HuH-7.5 (cell line): Measurements from ENCODE around the gene SCRT2.
A peak's percentile ranks its signal among the peaks of the same experiment; 100 is the strongest.
"Not testable (repeated sequence)": the region's sequence is repeated elsewhere in the genome, so short reads cannot be mapped to it uniquely, and the experiment has no call there.

Source experiments
- DNase-seq: peaks from one replicate; pipeline ENCODE4 v3.0.0; 2011; ENCODE audit warnings: low spot score

SCRT2 gene

GRCh38 chr20:675453-676314, at the start of gene SCRT2:
Gene SCRT2 (minus strand): TSS chr20:675802. CDS start chr20:675601, 201 bp downstream.
- DNase-seq = peak; percentile 88

DNA sequence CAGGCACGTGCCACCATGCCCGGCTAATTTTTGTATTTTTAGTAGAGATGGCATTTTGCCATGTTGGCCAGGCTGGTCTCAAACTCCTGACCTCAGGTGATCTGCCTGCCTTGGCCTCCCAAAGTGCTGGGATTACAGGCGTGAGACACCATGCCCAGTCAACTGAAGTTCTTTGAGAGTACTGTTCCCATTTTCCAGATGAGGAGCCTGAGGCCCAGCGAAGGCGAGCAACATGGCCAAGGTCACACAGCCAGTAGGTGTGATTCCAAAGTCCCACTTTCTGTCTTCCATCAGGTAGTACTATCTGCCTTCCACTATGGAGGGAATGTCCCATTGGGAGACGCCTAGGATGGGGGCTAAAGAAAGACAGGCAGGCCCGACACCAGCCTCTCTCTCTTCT, 49.2 kb upstream of the SCRT2 start:
- DNase-seq = not testable (repeated sequence)

DNA sequence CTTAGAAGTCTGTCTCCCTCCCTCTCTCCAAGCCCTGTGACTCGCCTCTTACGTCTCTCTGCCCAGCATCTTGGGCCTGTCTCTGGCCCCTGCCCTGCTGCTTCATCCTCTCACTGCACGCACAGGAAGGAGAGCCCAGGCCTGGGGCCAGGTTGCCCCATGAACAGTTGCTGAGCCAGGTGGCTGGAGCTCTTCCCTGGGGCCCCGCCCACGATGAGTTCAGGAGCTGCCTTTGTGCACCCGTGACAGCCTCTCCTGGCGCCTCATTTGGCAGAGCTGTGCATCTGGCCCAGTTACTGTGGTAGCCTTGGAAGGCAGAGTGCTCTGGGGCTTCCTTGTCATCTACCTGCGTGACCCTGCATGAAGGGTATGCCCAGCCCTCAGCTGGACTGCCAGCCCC, 48.2 kb upstream of the SCRT2 start:
- no peak for DNase-seq

DNA sequence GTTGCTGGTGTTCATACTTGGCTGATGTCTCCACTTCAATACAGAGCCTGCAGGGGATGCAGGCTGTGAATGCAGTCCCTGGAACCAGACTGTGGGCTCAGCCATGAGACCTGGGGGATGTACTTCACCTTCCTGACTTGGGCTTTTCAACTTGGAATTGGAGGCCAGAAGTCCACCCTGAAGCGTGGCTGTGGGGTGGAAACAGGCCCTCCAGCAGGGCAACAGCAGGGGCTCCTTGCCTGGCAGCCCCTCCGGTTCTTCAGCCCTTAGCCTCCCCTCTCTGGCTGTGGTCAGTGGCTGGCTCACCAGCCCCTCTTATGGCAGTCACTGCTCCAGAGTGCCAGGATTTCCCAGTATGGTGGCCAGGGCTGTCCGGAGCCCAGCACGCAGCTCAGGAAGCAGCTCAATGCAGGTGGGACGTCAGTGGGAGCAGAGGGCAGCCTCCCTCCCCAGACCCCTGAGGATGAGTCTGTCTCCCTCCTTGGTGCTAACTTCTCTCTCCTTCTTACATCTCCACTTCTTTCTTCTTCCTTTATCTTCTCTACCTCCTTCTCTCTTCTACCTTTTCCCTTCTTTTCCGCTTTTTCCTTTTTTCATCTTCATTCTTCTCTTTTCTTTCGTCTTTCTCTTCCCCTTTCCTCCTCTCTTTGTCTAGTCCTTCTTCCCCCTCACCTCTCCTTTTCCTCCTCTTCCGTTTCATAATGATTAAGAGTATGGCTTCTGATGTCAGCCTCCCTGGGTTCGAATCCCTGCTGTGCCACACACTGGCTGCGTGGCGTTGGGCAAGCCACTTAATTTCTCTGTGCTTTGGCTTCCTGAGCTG, 47.4 kb upstream of the SCRT2 start:
- DNase-seq = no peak

GRCh38 chr20:721876-722275, 46.3 kb upstream of the SCRT2 start:
- DNase-seq = no peak

- DNase-seq = no peak
Measured at GRCh38 chr20:719816-720215, 44.2 kb upstream of the SCRT2 start.

DNA sequence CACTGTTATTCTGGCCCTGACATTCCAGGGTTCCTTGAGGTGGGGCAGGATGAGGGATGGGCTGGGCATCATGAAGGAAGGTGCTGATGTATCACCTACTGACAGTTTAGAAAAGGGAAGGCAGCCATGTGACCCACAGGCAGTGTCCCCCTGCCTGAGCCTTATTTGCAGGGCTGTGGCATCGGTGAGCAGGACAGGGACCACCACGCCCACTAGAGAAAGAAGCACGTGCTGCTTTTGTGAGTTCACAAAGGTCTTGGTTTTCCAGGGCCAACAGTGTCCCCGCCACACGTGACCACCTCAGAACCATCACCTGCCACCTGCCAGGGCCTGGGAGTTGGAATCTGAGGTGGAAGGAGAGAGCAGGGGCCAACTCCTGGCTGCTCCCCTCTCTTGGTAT, 43.5 kb upstream of the SCRT2 start:
- no peak for DNase-seq

- no peak for DNase-seq
Measured at GRCh38 chr20:717832-718231, 42.2 kb upstream of the SCRT2 start.

DNA sequence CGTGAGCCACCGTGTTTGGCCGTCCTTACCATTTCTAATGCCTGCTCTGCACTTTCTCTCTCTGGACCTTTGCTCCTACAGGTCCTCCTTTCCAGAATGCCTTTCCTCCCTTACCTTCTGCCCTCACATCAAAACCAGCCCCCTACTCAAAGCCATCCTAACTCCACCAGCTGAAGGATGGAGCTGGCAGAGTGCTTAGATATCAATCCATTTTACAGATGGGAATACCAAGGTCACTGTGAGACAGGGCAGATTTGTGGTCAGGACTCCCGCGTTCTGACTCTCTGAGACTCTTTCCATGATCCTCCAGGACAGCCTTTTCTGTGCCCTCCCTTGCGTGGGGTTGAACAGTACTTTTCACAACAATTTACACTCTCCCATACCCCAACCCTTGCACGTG, 41.7 kb upstream of the SCRT2 start:
- DNase-seq = no peak

DNA sequence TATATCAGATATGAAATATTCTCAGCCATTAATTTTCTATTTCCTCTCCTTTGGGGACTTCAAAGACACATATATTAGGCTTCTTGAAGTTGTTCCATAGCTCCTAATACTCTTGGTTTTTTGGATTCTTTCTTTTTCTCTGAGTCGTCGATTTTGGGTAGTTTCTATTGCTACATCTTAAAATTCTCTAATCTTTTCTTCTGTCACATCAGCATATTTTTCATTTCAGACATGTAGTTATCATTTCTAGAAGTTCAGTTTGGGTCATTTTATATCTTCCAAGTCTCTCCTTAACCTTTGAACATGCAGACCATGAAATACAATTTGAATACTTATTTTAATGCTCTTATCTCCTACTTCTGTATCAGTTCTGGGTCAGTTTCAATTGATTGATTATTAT, 38.9 kb upstream of the SCRT2 start:
- no peak for DNase-seq

DNA sequence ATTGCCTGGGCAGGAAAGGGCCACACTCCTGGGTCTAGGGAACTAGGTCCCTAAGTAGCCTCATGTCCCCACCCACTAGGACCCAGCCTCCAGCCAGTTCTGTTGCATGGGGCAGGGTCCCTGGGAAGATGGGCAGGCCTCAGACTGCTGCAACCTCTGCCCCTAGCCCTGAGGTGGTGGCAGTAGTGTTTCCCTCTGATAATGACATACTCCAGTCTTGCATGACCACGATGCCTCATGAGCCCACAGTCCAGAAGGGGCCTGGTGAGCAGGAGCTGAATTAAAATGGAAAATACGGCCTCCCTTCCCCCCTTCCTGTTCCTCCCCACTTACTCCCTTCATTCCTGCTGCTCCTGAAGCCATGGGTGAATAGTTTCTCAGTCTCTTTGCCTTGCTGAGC, 36.0 kb upstream of the SCRT2 start:
- no peak for DNase-seq

- DNase-seq = no peak
Measured at GRCh38 chr20:710780-711450, 35.3 kb upstream of the SCRT2 start.

DNA sequence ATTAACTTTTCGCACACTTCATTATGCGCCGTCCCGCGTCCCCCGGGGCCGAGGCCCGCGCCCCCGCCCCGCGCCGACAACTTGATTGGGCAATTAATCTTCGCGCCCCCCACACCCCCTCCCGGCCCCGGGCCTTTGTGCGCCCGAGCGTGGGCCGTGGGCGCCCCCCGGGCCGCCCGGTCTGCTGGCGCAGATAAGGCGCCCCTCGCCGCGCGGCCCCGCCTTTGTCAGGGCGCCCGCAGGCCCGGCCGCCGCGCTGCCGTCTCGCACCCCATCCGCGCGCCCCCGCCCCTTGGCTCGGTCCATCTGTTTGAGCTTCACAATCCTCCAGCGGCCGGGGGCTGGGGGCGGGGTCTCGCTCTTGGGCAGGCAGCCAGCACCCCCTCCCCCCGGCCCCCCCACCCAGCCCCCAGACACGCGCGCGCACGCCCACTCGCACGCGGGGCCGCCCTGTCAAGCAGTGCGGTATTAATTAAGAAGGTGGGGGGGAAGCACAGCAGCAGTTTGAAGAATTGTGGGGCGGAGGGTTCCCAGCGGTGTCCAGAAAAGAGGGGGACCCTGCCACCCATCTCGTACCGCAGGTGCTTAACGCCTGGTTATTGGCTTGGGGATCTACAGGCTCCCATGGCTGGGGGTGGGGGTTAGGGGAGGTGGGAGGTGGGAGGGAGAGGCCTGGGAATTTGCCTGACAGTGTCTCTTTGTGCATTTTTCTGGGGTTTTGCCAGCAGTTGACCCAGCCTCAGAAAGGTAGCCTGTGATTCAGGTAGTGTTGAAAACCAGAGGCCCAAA, 34.6 kb upstream of the SCRT2 start:
- DNase-seq = no peak

GRCh38 chr20:709423-709822, 33.8 kb upstream of the SCRT2 start:
- no peak for DNase-seq

- no peak for DNase-seq
Measured at GRCh38 chr20:708956-709355, 33.4 kb upstream of the SCRT2 start.

GRCh38 chr20:707451-708110, 32.0 kb upstream of the SCRT2 start:
- DNase-seq = no peak

DNA sequence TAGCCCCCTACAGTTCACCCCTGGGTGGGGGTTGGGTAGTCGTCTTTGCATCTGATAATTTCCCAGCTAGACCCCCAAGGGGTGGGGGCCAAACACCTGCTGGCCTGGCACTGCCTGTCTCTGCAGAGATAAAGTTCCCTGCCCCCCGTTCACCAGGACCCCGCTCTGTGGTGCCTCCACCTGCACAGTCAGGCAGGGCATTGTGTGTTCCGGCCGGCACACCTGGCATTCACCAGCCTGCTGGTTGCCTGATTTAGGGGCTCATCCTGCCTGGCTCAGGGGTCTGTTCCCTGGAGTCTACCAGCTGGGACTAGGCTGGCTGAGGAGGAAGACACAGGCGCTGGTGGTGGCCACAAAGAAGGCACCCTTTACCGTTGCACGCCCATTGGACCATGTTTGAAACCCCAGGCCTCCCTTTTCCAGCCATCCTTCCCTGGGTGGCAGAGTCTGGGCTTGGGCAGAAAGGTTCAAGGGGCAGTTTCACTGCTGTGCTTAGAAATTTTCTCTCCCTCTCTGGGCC, 30.8 kb upstream of the SCRT2 start:
- DNase-seq = no peak

GRCh38 chr20:704726-705125, 29.1 kb upstream of the SCRT2 start:
- DNase-seq = no peak

DNA sequence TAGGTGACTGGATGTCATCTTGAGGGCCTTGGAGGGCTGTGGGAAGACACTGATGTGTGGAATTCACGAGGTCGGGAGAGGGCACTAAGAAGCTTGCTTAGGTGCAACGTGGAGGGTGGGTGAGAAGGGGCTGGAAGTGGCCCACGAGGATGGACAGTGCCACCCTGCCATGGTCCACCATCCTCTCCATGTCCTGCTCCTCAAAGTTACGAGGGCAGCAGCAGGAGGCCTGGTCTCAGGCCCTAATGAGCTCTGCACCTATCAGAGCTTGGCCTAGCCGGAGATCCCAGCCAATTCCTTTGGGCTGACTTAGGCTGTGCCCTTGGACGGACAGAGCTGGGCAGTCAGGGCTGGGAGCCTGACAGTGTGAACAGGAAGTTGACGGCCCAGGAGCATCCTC, 27.8 kb upstream of the SCRT2 start:
- no peak for DNase-seq

DNA sequence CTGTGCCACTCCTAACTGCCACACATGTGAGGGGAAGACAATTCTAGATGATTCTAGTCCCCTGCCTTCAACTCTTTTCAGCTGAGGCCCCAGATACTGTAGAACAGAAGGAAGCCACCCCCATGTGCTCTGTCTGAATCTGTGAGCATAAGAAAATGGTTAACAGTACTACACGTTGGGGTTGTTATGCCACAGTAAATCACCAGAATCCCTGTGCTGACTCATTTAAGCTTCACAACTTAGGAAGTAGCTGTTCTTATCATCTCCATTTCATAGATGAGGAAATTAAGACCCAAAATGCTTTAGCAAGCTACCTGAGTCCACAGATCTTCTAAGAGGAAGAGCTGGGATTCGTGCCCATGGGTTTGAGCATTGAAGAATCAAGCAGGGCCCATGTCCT, 27.4 kb upstream of the SCRT2 start:
- no peak for DNase-seq
